ENCODE measurements around the gene FOXS1.

FOXS1 gene

GRCh38 chr20:31845300-31845863, at the start of gene FOXS1:
TSS of gene FOXS1 (minus strand) at chr20:31845604. CDS start at chr20:31845542, 62 bp downstream.
- no peak for DNase-seq

- DNase-seq = peak in 1 of 2 experiments; percentile 27
These were observed 45.2 kb upstream of the FOXS1 start for GRCh38 chr20:31890646-31891045.

GRCh38 chr20:31883829-31884228, 38.4 kb upstream of the FOXS1 start:
- no peak for DNase-seq

- no peak for DNase-seq
These were observed 36.5 kb upstream of the FOXS1 start for GRCh38 chr20:31881945-31882344.

DNA sequence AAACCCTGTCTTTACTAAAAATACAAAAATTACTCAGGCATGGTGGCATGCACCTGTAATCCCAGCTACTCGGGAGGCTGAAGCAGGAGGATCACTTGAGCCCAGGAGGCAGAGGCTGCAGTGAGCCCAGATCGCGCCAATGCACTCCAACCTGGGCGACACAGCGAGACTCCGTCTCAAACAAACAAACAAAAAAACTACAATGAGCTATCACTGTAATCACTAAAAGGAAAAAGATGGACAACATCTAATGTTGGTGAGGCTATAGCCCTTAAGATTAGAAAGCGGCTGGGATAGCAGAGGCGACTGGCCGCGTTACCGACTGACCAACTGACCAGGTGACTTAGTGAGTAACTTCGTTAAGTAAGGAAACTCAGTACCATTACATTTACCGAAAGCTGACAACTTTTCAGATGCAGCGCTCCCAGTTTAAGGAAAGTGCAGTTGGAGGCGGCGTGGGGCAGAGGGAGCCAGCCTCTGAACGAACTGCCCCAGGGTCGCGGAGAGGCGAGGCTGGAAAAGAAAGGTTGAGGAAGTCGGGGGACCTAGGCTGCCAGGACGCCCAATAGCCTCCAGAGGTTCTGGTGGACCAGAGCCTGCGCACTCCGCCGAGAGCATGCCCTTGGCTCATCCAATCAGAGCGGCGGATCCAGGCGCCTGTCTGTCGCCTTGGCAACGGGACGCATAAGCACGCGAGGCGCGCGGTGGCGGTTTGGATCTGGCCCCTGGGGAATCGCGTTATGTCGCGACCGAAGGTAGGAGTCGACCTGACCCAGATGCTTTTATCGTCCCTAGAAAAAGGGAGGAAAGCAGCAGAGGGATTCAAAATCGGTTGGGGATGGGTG, 34.0 kb upstream of the FOXS1 start:
- DNase-seq = peak; percentile 96 to 99

DNA sequence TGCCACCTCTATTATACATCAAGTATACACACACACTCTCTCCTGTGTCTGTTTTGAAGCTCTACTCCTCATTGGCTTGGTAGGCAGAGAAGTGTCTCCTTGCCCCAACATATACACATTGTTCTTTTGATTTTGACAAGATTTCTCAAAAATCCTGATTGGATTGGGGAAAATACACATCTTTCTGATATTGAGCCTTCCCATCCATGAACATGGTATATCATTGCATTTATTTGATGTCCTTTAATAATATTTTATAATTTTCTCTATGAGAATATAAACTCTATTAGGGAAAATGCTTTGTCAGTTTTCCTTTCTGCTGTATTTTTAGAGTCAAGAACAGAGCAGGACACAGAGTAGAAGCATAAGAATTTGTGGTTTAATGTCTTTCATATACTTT, 32.3 kb upstream of the FOXS1 start:
- no peak for DNase-seq

GRCh38 chr20:31875671-31876070, 30.3 kb upstream of the FOXS1 start:
- DNase-seq = no peak

GRCh38 chr20:31872406-31872805, 27.0 kb upstream of the FOXS1 start:
- DNase-seq = no peak

DNA sequence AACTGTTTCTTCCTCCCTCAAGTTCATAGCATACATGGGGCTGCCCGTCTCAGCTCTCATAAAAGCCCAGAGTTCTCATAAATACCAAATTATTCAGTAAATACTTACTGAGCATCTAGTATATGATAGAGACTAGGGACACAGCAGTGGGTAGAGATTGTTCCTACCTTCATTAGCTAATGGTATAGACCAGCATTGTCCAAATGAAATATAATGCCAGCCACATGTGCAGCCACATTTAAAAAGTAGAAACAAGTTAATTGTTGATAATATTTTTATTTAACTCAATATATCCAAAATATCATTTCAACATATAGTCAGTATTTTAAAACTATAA, 26.2 kb upstream of the FOXS1 start:
- no peak for DNase-seq

GRCh38 chr20:31870726-31871617, 25.6 kb upstream of the FOXS1 start:
- peak in 1 of 2 experiments; percentile 65 for DNase-seq

GRCh38 chr20:31869942-31870725, 24.7 kb upstream of the FOXS1 start, which contains the start of the genes DUSP15 and TTLL9:
TSS of gene DUSP15 (minus strand) at chr20:31870527. CDS start at chr20:31870337, 190 bp downstream.
TSS of gene TTLL9 (plus strand) at chr20:31870634. CDS start at chr20:31871127, 493 bp downstream.
- peak in 1 of 2 experiments; percentile 78 for DNase-seq

DNA sequence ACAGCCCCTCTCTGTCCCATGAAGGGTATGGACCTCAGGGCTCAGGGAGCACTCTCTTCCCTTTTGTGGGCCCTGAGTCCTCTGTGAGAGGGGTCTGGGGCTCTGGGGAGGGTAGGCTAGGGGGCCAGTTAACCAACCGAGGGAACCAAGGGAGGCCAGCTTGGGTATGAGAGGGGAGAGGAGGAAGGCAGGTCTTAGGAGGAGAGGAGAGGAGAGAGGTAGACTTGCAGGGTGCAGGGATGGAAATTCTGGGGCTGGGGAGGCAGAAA, 24.2 kb upstream of the FOXS1 start:
- DNase-seq = no peak

DNA sequence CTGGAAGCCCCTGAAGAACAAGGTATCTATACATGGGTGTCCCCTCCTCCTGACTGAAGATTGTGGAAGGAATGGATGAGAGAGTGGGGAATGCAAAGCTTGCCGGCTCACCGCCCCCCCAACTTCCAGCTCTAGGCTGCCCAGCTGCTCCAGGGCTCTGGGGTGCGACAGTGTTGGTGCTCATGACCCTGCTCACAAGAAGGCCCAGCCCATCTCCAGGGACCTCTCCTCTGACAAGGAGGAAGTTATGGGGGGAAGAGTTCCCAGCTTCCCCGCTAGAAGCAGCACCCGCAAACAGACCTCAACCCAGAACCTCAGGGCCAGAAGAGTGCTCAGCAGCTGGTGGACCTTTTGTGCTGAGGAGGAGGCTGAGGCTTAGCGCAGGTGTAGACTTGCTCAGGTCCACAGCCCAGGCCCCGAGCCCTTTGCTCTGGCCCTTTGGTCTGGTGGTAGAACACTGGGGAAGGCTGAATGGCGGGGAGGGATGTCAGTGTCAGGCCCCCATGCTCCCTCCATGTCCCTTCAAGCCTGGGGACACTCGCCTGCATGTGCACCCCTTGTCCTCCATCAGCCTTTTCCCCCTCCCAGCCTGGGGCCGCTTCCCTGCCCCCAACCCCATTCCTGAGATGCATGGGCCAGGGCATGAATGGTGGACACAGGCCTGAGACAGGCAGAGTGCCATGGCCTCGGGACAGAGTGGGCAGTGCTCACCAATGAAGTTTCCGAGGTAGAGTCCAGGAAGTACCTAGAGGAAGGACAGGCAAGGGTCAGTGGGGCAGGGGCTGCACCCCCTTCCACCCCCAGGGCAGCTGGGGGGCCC, 23.7 kb upstream of the FOXS1 start:
- DNase-seq = no peak

- no peak for DNase-seq
These were observed 20.8 kb upstream of the FOXS1 start for GRCh38 chr20:31866221-31866620.

DNA sequence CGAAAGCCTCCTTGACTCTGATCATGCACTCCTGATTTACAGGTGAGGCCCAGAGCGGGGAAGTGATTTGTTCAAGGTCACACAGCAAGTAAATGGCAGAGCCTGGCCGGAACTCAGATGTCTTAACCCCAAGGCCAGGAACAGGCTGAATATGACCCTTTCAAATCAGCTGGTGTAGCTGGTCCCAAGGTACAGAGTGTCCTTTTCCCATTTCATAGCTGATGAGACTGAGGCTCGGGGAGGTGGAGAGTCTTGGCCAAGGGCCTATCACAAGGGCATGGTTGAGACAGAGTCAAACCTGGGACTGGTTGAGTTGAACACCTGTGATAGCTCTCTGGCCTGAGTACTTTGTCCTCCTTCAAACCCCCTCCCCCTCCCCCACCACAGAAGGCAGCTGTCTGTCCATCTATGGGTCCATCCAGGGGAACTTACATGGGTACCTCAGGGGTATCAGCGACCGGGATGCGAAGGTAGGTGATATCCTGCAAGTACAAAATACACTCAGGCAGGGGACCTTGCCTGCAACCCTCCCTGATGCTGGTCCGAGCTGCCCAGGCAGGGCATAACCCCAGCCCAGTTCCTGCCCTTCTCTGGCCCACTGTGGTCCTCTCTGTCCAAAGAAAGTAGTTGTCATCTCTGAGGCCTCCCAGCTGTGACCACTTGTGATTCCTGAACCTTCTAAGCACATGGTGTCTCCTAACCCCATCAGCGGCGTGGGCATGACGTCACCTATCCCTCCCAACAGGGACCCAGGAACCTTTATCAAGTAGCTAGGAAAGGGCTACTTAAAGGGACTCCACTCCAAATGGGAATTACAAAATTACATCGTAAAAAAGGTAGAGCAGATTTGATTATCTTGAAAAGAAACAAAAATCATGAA, 19.4 kb upstream of the FOXS1 start:
- no peak for DNase-seq

GRCh38 chr20:31863296-31864085, 18.1 kb upstream of the FOXS1 start:
- no peak for DNase-seq

GRCh38 chr20:31862506-31862905, 17.1 kb upstream of the FOXS1 start:
- no peak for DNase-seq

- DNase-seq = no peak
These were observed 16.7 kb upstream of the FOXS1 start for GRCh38 chr20:31862157-31862470.

DNA sequence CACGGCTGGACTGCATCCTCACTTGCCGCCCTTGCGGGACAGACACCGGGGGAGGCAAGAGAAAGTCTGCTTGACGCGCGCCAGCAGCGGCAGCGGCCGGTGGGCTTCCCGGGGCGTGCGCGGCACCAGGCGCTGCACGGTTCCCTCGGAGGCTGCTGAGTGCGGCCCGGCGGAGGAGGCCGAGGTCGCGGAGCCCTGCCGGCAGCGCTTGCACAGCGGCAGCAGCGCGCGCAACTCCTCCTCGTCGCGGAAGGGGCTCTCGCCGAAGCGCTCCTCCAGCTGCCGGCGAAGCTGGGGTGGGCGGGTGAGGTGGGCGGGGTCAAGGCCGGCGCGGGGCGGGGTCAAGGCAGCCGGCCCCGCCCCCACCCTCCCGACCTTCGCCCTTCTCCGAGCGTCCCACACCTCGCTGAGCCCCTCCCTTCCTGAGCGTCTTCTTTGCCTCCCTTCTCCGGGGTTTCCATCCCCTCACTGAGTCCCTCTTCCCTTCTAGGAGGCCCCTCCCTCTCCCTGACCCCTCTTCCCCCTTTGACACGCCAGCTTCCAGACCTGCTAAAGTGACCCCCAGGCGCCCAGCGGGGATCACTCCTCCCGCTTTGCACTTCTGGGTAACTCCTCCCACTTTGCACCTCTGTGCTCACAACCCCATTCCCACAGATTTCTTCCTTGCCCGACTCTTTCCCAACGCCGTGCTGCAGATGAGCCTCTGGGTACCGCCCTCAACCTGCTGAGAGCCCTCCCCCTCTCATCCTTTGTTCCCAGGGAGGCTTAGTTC, 16.2 kb upstream of the FOXS1 start:
- DNase-seq = peak; percentile 74 to 93

- peak; percentile 37 to 68 for DNase-seq
These were observed 15.7 kb upstream of the FOXS1 start for GRCh38 chr20:31861135-31861384.
